C4-2B (cell line): ENCODE measurements around the gene HEBP1.

Experiments used
- H3K27ac ChIP-seq: fragments of 450-650 bp; 2 replicates; pipeline ENCODE4 v1.5.1; 2017
- ZFX ChIP-seq: fragments of 450-650 bp; IDR thresholded peaks from 2 replicates; pipeline ENCODE4 v1.6.1; 2017
- TF ChIP-seq, protein P1 (sequence below): fragments of 450-650 bp; conservative IDR thresholded peaks from 2 replicates; pipeline ENCODE4 v1.5.1; 2017; ENCODE audit warnings: mild to moderate bottlenecking

HEBP1 gene

GRCh38 chr12:13030541-13031291 lies 30.7 kb upstream of the HEBP1 start:
- H3K27ac ChIP-seq = no peak overlapping the region
- TF ChIP-seq ZFX = no peak
- TF ChIP-seq, protein P1, sequence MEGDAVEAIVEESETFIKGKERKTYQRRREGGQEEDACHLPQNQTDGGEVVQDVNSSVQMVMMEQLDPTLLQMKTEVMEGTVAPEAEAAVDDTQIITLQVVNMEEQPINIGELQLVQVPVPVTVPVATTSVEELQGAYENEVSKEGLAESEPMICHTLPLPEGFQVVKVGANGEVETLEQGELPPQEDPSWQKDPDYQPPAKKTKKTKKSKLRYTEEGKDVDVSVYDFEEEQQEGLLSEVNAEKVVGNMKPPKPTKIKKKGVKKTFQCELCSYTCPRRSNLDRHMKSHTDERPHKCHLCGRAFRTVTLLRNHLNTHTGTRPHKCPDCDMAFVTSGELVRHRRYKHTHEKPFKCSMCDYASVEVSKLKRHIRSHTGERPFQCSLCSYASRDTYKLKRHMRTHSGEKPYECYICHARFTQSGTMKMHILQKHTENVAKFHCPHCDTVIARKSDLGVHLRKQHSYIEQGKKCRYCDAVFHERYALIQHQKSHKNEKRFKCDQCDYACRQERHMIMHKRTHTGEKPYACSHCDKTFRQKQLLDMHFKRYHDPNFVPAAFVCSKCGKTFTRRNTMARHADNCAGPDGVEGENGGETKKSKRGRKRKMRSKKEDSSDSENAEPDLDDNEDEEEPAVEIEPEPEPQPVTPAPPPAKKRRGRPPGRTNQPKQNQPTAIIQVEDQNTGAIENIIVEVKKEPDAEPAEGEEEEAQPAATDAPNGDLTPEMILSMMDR = no peak

DNA sequence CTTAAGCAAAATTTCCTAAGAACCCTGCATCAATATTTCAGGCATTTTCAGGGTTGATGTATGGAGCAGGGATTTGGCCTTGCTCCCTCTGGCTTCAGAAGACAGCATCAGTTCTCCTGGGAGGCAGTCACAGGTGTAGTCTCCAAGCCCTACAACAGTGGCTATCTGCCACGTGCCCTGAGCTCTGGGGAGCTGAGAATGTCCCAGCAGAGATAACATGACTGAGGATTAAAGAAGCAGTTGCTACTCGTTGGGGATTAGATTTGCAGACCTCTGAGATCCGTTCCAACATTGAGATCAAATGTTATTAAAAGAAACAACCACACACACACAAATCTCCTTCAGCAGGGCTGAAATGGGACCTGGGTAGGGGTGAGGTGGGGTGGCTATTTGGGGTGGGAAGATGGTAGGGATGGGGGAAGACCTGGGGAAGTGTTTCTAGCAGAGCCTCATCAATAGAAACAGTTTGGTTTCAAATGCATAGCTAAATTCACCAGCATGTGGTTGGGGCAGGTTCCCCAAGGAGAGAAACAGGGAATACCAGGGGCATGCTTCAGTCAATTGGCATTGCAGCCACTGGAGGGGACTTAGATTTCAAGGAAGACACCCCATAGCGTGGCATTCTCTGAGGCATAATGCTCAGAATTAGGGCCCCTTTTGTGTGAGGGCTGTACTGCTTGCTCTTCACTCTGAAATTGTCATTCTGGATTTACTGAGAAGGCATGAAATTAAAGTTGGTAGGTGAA lies 28.9 kb upstream of the HEBP1 start:
- TF ChIP-seq ZFX = no peak
- TF ChIP-seq, protein P1 = no peak
- no peak overlapping the region for H3K27ac ChIP-seq

DNA sequence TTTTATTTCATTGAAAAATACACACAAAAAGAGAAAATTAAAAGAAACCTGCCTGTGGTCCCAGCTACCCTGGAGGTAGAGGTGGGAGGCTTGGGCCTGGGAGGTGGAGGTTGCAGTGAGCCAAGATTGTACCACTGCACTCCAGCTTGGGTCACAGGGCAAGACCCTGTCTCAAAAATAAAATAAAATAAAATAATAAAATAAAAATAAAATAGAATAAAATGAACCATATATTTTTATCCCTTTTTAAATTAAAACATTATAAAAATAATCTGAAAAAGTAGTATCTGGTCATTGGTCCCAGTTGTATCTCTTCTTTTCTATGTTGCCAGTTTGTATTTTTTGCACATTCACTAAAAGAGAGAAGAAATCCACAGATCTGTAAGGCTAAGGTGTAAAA lies 27.4 kb upstream of the HEBP1 start:
- H3K27ac ChIP-seq = no peak overlapping the region
- no peak for TF ChIP-seq ZFX
- TF ChIP-seq, protein P1 = no peak

GRCh38 chr12:13027032-13027431 lies 27.0 kb upstream of the HEBP1 start:
- no peak overlapping the region for H3K27ac ChIP-seq
- TF ChIP-seq, protein P1 = no peak
- no peak for TF ChIP-seq ZFX

DNA sequence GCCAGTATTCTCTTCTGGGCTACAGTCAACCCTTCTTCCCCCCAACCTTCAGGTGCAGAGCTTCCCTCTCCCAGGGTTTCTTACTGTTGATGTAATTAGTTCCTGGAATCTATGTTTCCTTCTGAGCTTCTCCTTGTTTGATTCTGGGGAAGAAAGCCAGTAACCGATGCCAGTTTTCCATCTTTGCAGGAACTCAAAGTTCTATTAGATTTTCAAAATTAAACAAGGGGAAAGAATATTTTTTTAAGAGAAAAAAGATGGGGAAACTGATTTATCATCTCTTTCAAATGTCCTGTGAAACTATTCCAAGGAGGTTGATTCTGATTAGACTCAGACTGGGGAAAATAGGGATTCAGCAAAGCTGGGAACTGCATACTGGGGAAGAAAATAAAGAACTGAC lies 26.2 kb upstream of the HEBP1 start:
- H3K27ac ChIP-seq = no peak overlapping the region; the same call in 1 of the 2 replicates
- TF ChIP-seq, protein P1 = no peak
- TF ChIP-seq ZFX = no peak

DNA sequence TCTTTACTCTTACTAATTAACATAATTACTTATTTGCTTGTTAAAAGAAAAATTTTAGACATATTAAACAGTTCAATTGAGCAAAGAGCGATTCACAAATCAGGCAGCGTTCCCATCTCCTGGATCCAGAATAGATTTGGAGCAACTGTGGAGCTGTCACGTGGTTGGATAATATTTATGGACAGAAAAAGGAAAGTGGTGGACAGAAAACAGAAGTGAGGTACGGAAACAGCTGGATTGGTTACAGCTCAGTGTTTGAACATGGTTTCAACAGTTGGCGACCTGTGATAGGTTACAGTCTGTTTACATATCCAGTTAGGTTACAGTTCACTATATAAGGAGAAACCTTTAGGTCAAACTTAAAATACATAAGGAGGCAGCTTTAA lies 24.5 kb upstream of the HEBP1 start:
- no peak overlapping the region for H3K27ac ChIP-seq
- TF ChIP-seq ZFX = no peak
- TF ChIP-seq, protein P1 = peak; percentile 13

DNA sequence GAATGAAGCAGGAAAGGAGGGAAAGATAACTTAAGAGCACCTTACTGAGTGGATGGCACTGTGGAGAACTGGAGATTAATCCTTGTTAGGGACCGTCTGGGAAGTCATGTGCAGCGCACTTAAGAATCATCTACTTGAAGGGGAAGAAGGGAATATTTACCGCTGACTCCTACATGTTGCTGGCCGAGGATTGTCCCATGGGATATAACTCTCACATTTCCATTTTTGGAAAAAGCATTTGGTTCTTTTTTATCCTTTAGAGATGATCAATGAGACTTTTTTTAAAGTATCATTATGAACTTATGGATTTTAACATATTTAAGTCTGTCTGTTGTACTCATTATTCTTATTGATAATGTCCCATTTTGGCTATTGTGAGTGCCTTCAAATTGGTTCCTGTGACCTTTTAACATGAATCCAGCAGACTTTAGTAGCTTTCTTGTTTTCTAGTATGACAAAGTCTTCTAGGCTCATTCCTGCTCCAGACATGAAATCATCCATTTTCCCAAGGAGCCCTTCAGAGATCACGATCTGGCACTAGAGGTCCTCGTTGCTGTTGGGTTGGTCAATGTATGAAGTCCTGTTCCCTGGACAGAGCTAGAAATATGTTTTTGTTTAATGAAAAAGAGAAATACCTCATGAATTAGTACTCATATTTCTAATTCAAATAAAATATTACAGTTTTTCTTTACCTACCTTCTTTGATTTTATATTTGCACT lies 23.9 kb upstream of the HEBP1 start:
- no peak overlapping the region for H3K27ac ChIP-seq
- TF ChIP-seq, protein P1 = peak; percentile 42
- no peak for TF ChIP-seq ZFX
